Astrocyte (in vitro differentiated cells and primary cell): ENCODE measurements around the gene LMAN1L.

Experiments
- CTCF ChIP-seq: IDR thresholded peaks from 2 replicates; pipeline ENCODE4 v1.5.1; 2011; ENCODE audit warnings: low read depth, mild to moderate bottlenecking, inconsistent platforms, low read length, moderate library complexity; ENCODE audit not compliant: insufficient read depth
- EZH2 ChIP-seq: IDR thresholded peaks from 2 replicates; pipeline ENCODE4 v1.6.1; 2012; ENCODE audit warnings: mild to moderate bottlenecking, low read length, inconsistent platforms; ENCODE audit not compliant: insufficient read depth

- TF ChIP-seq CTCF, result no peak
- no peak for TF ChIP-seq EZH2
Measured at GRCh38 chr15:74873756-74874424, 61.3 kb downstream of the LMAN1L start.
